Loucy (cell line): ENCODE results near the gene HERPUD2.

ENCODE experiments used
- H2AFZ ChIP-seq: fragments of 200-600 bp; sonication (generic); 2 replicates; pipeline ENCODE4 v1.6.0; 2016; ENCODE audit warnings: antibody characterized with exemption, mild to moderate bottlenecking, low read length, moderate library complexity
- H3F3A ChIP-seq: fragments of 200-600 bp; 2 replicates; pipeline ENCODE4 v1.6.0; 2016; ENCODE audit warnings: antibody characterized with exemption, low read depth, mild to moderate bottlenecking
- H3K27me3 ChIP-seq: fragments of 200-600 bp; sonication (generic); 2 replicates; pipeline ENCODE4 v1.6.1; 2014; ENCODE audit warnings: low read length, mild to moderate bottlenecking; ENCODE audit not compliant: insufficient read depth, poor library complexity, severe bottlenecking
- H3K36me3 ChIP-seq: fragments of 200-600 bp; sonication (generic); 2 replicates; pipeline ENCODE4 v1.6.1; 2016; ENCODE audit warnings: low read length; ENCODE audit not compliant: insufficient read depth
- H3K4me1 ChIP-seq: fragments of 200-600 bp; sonication (generic); 2 replicates; pipeline ENCODE4 v1.5.1; 2014; ENCODE audit warnings: low read length, mild to moderate bottlenecking; ENCODE audit not compliant: insufficient read depth, poor library complexity, severe bottlenecking
- H3K4me2 ChIP-seq: fragments of 200-600 bp; sonication (generic); 2 replicates; pipeline ENCODE4 v1.6.0; 2014; ENCODE audit warnings: antibody characterized with exemption, low read length, low read depth, mild to moderate bottlenecking; ENCODE audit not compliant: poor library complexity, severe bottlenecking
- H3K4me3 ChIP-seq: fragments of 200-600 bp; sonication (generic); 2 replicates; pipeline ENCODE4 v1.5.1; 2014; ENCODE audit warnings: low read length, mild to moderate bottlenecking, mixed read lengths; ENCODE audit not compliant: poor library complexity, severe bottlenecking
- H3K79me2 ChIP-seq: fragments of 200-600 bp; sonication (generic); 2 replicates; pipeline ENCODE4 v1.6.1; 2014; ENCODE audit warnings: low read length; ENCODE audit not compliant: insufficient read depth
- H3K9ac ChIP-seq: fragments of 200-600 bp; sonication (generic); 2 replicates; pipeline ENCODE4 v1.6.0; 2014; ENCODE audit warnings: mild to moderate bottlenecking, low read depth, low read length, moderate library complexity; ENCODE audit not compliant: poor library complexity, severe bottlenecking
- H3K9me2 ChIP-seq: fragments of 200-600 bp; sonication (generic); replicated peaks from 2 replicates; pipeline ENCODE4 v1.6.1; 2016; ENCODE audit warnings: low read depth, low read length, mixed read lengths
- H3K9me3 ChIP-seq: fragments of 200-600 bp; sonication (generic); 2 replicates; pipeline ENCODE4 v1.6.1; 2014; ENCODE audit warnings: mild to moderate bottlenecking, antibody characterized with exemption, low read length, low read depth; ENCODE audit not compliant: insufficient read depth
- H4K20me1 ChIP-seq: fragments of 200-600 bp; sonication (generic); 2 replicates; pipeline ENCODE4 v1.6.0; 2014; ENCODE audit warnings: antibody characterized with exemption, low read length, mild to moderate bottlenecking; ENCODE audit not compliant: insufficient read depth, poor library complexity, severe bottlenecking
- EZH2phosphoT487 ChIP-seq: fragments of 200-600 bp; IDR thresholded peaks from 2 replicates; pipeline ENCODE4 v1.6.1; 2018; ENCODE audit warnings: antibody characterized with exemption, mild to moderate bottlenecking, moderate library complexity, borderline replicate concordance
- TF ChIP-seq, protein P1 (sequence below): fragments of 200-600 bp; sonication (generic); conservative IDR thresholded peaks from 2 replicates; pipeline ENCODE4 v1.5.1; 2014; ENCODE audit warnings: mild to moderate bottlenecking, antibody characterized with exemption, low read length

HERPUD2 gene

DNA sequence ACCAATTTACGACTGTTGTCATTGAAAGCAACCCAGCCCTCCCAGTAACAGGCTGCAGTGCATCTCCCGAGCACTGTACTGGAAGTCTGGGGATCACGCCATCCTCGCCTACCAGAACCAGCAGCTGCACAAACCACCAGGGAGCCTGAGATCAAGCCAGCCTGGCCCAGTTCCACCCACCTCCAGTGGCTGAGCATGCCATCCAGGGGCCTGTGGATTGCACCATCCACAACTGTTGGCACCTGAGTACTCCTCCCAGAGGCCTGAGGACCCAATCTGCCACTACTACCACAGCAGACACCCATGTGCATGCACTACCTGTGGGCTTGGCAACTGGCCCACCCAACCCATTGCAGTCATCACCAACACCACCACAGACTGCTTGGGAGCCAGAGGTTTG is 44.2 kb downstream of the HERPUD2 start:
- peaks cover 34% of the 10 kb centered on the region for H3K4me1 ChIP-seq
- no peaks in the 10 kb centered on the region for H3K27me3 ChIP-seq
- H3K36me3 ChIP-seq = peaks cover 13% of the 10 kb centered on the region
- H4K20me1 ChIP-seq = peaks cover 4% of the 10 kb centered on the region
- no peak overlapping the region for H3K9ac ChIP-seq
- H2AFZ ChIP-seq = no peak overlapping the region
- TF ChIP-seq, protein P1, sequence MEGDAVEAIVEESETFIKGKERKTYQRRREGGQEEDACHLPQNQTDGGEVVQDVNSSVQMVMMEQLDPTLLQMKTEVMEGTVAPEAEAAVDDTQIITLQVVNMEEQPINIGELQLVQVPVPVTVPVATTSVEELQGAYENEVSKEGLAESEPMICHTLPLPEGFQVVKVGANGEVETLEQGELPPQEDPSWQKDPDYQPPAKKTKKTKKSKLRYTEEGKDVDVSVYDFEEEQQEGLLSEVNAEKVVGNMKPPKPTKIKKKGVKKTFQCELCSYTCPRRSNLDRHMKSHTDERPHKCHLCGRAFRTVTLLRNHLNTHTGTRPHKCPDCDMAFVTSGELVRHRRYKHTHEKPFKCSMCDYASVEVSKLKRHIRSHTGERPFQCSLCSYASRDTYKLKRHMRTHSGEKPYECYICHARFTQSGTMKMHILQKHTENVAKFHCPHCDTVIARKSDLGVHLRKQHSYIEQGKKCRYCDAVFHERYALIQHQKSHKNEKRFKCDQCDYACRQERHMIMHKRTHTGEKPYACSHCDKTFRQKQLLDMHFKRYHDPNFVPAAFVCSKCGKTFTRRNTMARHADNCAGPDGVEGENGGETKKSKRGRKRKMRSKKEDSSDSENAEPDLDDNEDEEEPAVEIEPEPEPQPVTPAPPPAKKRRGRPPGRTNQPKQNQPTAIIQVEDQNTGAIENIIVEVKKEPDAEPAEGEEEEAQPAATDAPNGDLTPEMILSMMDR = no peak
- TF ChIP-seq EZH2phosphoT487 = no peak
- no peaks in the 10 kb centered on the region for H3K9me3 ChIP-seq
- H3K4me3 ChIP-seq = no peak overlapping the region
- peaks cover 76% of the 10 kb centered on the region for H3K79me2 ChIP-seq
- no peaks in the 10 kb centered on the region for H3K9me2 ChIP-seq
- H3F3A ChIP-seq = no peaks in the 10 kb centered on the region
- H3K4me2 ChIP-seq = no peak overlapping the region

DNA sequence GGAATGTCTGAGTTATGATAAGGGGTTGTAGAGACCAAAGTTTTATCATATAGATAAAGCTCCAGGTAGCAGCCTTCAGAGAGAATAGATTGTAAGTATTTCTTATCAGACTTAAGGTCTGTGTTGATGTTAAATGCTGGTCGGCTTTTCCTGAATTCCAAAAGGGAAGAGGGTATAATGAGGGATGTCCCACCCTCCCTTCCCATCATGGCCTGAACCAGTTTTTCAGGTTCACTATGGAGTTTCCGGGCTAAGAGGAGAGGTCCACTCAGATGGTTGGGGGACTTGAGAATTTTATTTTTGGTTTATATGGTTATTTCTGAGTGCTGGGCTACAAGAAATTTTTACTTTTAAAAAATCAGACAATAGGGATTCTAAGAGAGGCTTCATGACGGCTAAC is 45.2 kb downstream of the HERPUD2 start:
- H3K4me1 ChIP-seq = peaks cover 34% of the 10 kb centered on the region
- H3K9me2 ChIP-seq = no peaks in the 10 kb centered on the region
- H3K79me2 ChIP-seq = peaks cover 70% of the 10 kb centered on the region
- TF ChIP-seq, protein P1 = no peak
- TF ChIP-seq EZH2phosphoT487 = no peak
- no peaks in the 10 kb centered on the region for H3F3A ChIP-seq
- no peak overlapping the region for H3K4me2 ChIP-seq
- peaks cover 10% of the 10 kb centered on the region for H3K36me3 ChIP-seq
- H3K9ac ChIP-seq = no peak overlapping the region
- no peaks in the 10 kb centered on the region for H3K27me3 ChIP-seq
- H3K9me3 ChIP-seq = no peaks in the 10 kb centered on the region
- H3K4me3 ChIP-seq = no peak overlapping the region
- H2AFZ ChIP-seq = no peak overlapping the region
- peaks cover 4% of the 10 kb centered on the region for H4K20me1 ChIP-seq

DNA sequence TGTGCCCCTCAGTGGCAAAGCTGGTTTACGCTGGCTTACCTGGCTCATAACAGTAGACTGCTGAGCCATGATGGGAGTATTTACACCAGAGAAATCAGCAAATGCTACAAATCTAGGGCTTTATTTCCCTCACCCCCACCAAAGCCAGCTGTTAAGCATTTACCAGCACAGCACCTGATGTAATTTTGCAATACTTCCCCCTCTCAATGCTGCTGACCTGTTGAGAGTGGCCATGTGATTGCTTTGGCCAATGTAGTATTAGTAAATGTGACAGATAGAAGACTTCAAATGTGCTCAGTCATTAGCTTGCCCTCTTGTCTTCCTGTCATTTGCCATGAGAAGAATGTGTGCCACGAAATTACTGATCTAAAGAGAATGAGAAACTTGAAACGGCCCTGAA is 46.6 kb downstream of the HERPUD2 start:
- TF ChIP-seq, protein P1 = no peak
- no peak for TF ChIP-seq EZH2phosphoT487
- peaks cover 33% of the 10 kb centered on the region for H3K4me1 ChIP-seq
- H3K9me3 ChIP-seq = no peaks in the 10 kb centered on the region
- no peaks in the 10 kb centered on the region for H3K27me3 ChIP-seq
- peaks cover 7% of the 10 kb centered on the region for H3K36me3 ChIP-seq
- H3K79me2 ChIP-seq = peaks cover 60% of the 10 kb centered on the region
- H4K20me1 ChIP-seq = peaks cover 4% of the 10 kb centered on the region
- H3K4me3 ChIP-seq = no peak overlapping the region
- H3K9me2 ChIP-seq = no peaks in the 10 kb centered on the region
- H2AFZ ChIP-seq = no peak overlapping the region
- H3K9ac ChIP-seq = no peak overlapping the region
- H3K4me2 ChIP-seq = no peak overlapping the region
- no peaks in the 10 kb centered on the region for H3F3A ChIP-seq
